ENCODE results near the gene WNT11.

WNT11 gene

GRCh38 chr11:76230392-76230791, 24.1 kb upstream of the WNT11 start:
- H3K27me3 ChIP-seq (ENCODE audit: control insufficient read depth in 1 of 2, insufficient read depth in 2 of 2, low read length in 2 of 2): no peaks in the 10 kb centered on the region
- no peak overlapping the region for H3K4me3 ChIP-seq (ENCODE audit: low read length in 2 of 2)
- no peaks in the 10 kb centered on the region for H3K9me3 ChIP-seq (ENCODE audit: control insufficient read depth in 2 of 2, low read length in 2 of 2)
- H3K4me1 ChIP-seq (ENCODE audit: control insufficient read depth, insufficient read depth, low read length): peaks cover 13% of the 10 kb centered on the region
- H3K36me3 ChIP-seq (ENCODE audit: control insufficient read depth in 2 of 2, insufficient read depth in 2 of 2, low read length in 2 of 2): no peaks in the 10 kb centered on the region
- H3K27ac ChIP-seq (ENCODE audit: low read length): no peak overlapping the region
- no peak overlapping the region for H3K9ac ChIP-seq (ENCODE audit: low read length in 2 of 2)

GRCh38 chr11:76229690-76230240, 23.5 kb upstream of the WNT11 start:
- no peaks in the 10 kb centered on the region for H3K27me3 ChIP-seq (ENCODE audit: control insufficient read depth in 1 of 2, insufficient read depth in 2 of 2, low read length in 2 of 2)
- H3K27ac ChIP-seq (ENCODE audit: low read length): no peak overlapping the region
- no peaks in the 10 kb centered on the region for H3K9me3 ChIP-seq (ENCODE audit: control insufficient read depth in 2 of 2, low read length in 2 of 2)
- peaks cover 11% of the 10 kb centered on the region for H3K4me1 ChIP-seq (ENCODE audit: control insufficient read depth, insufficient read depth, low read length)
- H3K9ac ChIP-seq (ENCODE audit: low read length in 2 of 2): no peak overlapping the region
- no peak overlapping the region for H3K4me3 ChIP-seq (ENCODE audit: low read length in 2 of 2)
- no peaks in the 10 kb centered on the region for H3K36me3 ChIP-seq (ENCODE audit: control insufficient read depth in 2 of 2, insufficient read depth in 2 of 2, low read length in 2 of 2)

- Histone ChIP-seq H3K9me3 (ENCODE audit: control insufficient read depth in 2 of 2, low read length in 2 of 2) (no peaks in the 10 kb centered on the region), H3K4me3 (ENCODE audit: low read length in 2 of 2) (no peak overlapping the region), H3K27ac (ENCODE audit: low read length) (no peak overlapping the region), H3K27me3 (ENCODE audit: control insufficient read depth in 1 of 2, insufficient read depth in 2 of 2, low read length in 2 of 2) (no peaks in the 10 kb centered on the region), H3K9ac (ENCODE audit: low read length in 2 of 2) (no peak overlapping the region), H3K36me3 (ENCODE audit: control insufficient read depth in 2 of 2, insufficient read depth in 2 of 2, low read length in 2 of 2) (no peaks in the 10 kb centered on the region), H3K4me1 (ENCODE audit: control insufficient read depth, insufficient read depth, low read length) (peaks cover 2% of the 10 kb centered on the region)
These were observed 22.5 kb upstream of the WNT11 start for GRCh38 chr11:76228875-76229149.

GRCh38 chr11:76228071-76228874, 22.0 kb upstream of the WNT11 start:
- Histone ChIP-seq H3K4me3 (ENCODE audit: low read length in 2 of 2) (no peak overlapping the region), H3K27ac (ENCODE audit: low read length) (no peak overlapping the region), H3K9me3 (ENCODE audit: control insufficient read depth in 2 of 2, low read length in 2 of 2) (no peaks in the 10 kb centered on the region), H3K27me3 (ENCODE audit: control insufficient read depth in 1 of 2, insufficient read depth in 2 of 2, low read length in 2 of 2) (no peaks in the 10 kb centered on the region), H3K36me3 (ENCODE audit: control insufficient read depth in 2 of 2, insufficient read depth in 2 of 2, low read length in 2 of 2) (no peaks in the 10 kb centered on the region), H3K9ac (ENCODE audit: low read length in 2 of 2) (no peak overlapping the region), H3K4me1 (ENCODE audit: control insufficient read depth, insufficient read depth, low read length) (no peaks in the 10 kb centered on the region)

GRCh38 chr11:76226626-76227025, 20.3 kb upstream of the WNT11 start:
- Histone ChIP-seq H3K9me3 (ENCODE audit: control insufficient read depth in 2 of 2, low read length in 2 of 2) (no peaks in the 10 kb centered on the region), H3K27me3 (ENCODE audit: control insufficient read depth in 1 of 2, insufficient read depth in 2 of 2, low read length in 2 of 2) (no peaks in the 10 kb centered on the region), H3K9ac (ENCODE audit: low read length in 2 of 2) (no peak overlapping the region), H3K27ac (ENCODE audit: low read length) (no peak overlapping the region), H3K36me3 (ENCODE audit: control insufficient read depth in 2 of 2, insufficient read depth in 2 of 2, low read length in 2 of 2) (no peaks in the 10 kb centered on the region), H3K4me3 (ENCODE audit: low read length in 2 of 2) (no peak overlapping the region), H3K4me1 (ENCODE audit: control insufficient read depth, insufficient read depth, low read length) (no peaks in the 10 kb centered on the region)

GRCh38 chr11:76225122-76225611, 18.9 kb upstream of the WNT11 start:
- no peaks in the 10 kb centered on the region for H3K4me1 ChIP-seq (ENCODE audit: control insufficient read depth, insufficient read depth, low read length)
- H3K27me3 ChIP-seq (ENCODE audit: control insufficient read depth in 1 of 2, insufficient read depth in 2 of 2, low read length in 2 of 2): peaks cover 1 to 2% of the 10 kb centered on the region in 2 donors
- no peaks in the 10 kb centered on the region for H3K9me3 ChIP-seq (ENCODE audit: control insufficient read depth in 2 of 2, low read length in 2 of 2)
- no peak overlapping the region for H3K27ac ChIP-seq (ENCODE audit: low read length)
- H3K9ac ChIP-seq (ENCODE audit: low read length in 2 of 2): no peak overlapping the region
- H3K36me3 ChIP-seq (ENCODE audit: control insufficient read depth in 2 of 2, insufficient read depth in 2 of 2, low read length in 2 of 2): no peaks in the 10 kb centered on the region
- no peak overlapping the region for H3K4me3 ChIP-seq (ENCODE audit: low read length in 2 of 2)

GRCh38 chr11:76224461-76225121, 18.3 kb upstream of the WNT11 start:
- no peak overlapping the region for H3K27ac ChIP-seq (ENCODE audit: low read length)
- H3K9ac ChIP-seq (ENCODE audit: low read length in 2 of 2): no peak overlapping the region
- no peak overlapping the region for H3K4me3 ChIP-seq (ENCODE audit: low read length in 2 of 2)
- H3K9me3 ChIP-seq (ENCODE audit: control insufficient read depth in 2 of 2, low read length in 2 of 2): no peaks in the 10 kb centered on the region
- H3K27me3 ChIP-seq (ENCODE audit: control insufficient read depth in 1 of 2, insufficient read depth in 2 of 2, low read length in 2 of 2): peaks cover 2% of the 10 kb centered on the region in 2 donors
- H3K4me1 ChIP-seq (ENCODE audit: control insufficient read depth, insufficient read depth, low read length): no peaks in the 10 kb centered on the region
- no peaks in the 10 kb centered on the region for H3K36me3 ChIP-seq (ENCODE audit: control insufficient read depth in 2 of 2, insufficient read depth in 2 of 2, low read length in 2 of 2)

- Histone ChIP-seq H3K27ac (ENCODE audit: low read length) (no peak overlapping the region), H3K9ac (ENCODE audit: low read length in 2 of 2) (no peak overlapping the region), H3K36me3 (ENCODE audit: control insufficient read depth in 2 of 2, insufficient read depth in 2 of 2, low read length in 2 of 2) (no peaks in the 10 kb centered on the region), H3K9me3 (ENCODE audit: control insufficient read depth in 2 of 2, low read length in 2 of 2) (no peaks in the 10 kb centered on the region), H3K4me3 (ENCODE audit: low read length in 2 of 2) (no peak overlapping the region), H3K27me3 (ENCODE audit: control insufficient read depth in 1 of 2, insufficient read depth in 2 of 2, low read length in 2 of 2) (peaks cover 2% of the 10 kb centered on the region in 2 donors), H3K4me1 (ENCODE audit: control insufficient read depth, insufficient read depth, low read length) (no peaks in the 10 kb centered on the region)
These were observed 15.1 kb upstream of the WNT11 start for GRCh38 chr11:76221365-76221764.

- Histone ChIP-seq H3K27me3 (ENCODE audit: control insufficient read depth in 1 of 2, insufficient read depth in 2 of 2, low read length in 2 of 2) (peaks cover 2% of the 10 kb centered on the region in 2 donors), H3K36me3 (ENCODE audit: control insufficient read depth in 2 of 2, insufficient read depth in 2 of 2, low read length in 2 of 2) (no peaks in the 10 kb centered on the region), H3K27ac (ENCODE audit: low read length) (no peak overlapping the region), H3K9me3 (ENCODE audit: control insufficient read depth in 2 of 2, low read length in 2 of 2) (no peaks in the 10 kb centered on the region), H3K9ac (ENCODE audit: low read length in 2 of 2) (no peak overlapping the region), H3K4me3 (ENCODE audit: low read length in 2 of 2) (no peak overlapping the region), H3K4me1 (ENCODE audit: control insufficient read depth, insufficient read depth, low read length) (no peaks in the 10 kb centered on the region)
These were observed 12.9 kb upstream of the WNT11 start for GRCh38 chr11:76219243-76219642.

- Histone ChIP-seq H3K36me3 (ENCODE audit: control insufficient read depth in 2 of 2, insufficient read depth in 2 of 2, low read length in 2 of 2) (no peaks in the 10 kb centered on the region), H3K9me3 (ENCODE audit: control insufficient read depth in 2 of 2, low read length in 2 of 2) (no peaks in the 10 kb centered on the region), H3K4me1 (ENCODE audit: control insufficient read depth, insufficient read depth, low read length) (no peaks in the 10 kb centered on the region), H3K27me3 (ENCODE audit: control insufficient read depth in 1 of 2, insufficient read depth in 2 of 2, low read length in 2 of 2) (peaks cover 2% of the 10 kb centered on the region in 2 donors), H3K4me3 (ENCODE audit: low read length in 2 of 2) (no peak overlapping the region), H3K9ac (ENCODE audit: low read length in 2 of 2) (no peak overlapping the region), H3K27ac (ENCODE audit: low read length) (no peak overlapping the region)
These were observed 12.3 kb upstream of the WNT11 start for GRCh38 chr11:76218449-76219178.

Measured in stomach smooth muscle (tissue), 2 donors.